ENCODE results near the gene GNAT2.
A peak's percentile ranks its signal among the peaks of the same experiment; 100 is the strongest.

GNAT2 gene

DNA sequence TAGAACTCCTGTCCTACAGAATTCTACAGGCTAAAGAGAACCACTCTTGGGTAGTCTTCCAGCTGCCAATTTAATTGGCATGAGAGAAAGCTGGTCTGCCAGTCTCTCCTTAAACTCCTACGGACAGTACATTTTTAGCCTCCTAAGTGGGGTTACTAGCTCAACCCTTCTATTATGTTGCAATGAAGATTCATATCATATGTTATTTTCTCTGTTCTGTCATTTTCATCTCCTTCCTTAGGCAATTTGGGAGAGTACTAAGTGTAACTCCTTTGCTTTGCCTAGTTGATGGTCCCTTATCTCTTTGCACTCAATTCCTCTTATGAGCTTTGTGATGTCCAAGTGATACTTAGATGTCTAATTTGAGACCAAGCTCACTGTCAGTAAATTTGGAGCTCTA is 14.0 kb downstream of the GNAT2 start:
- DNase-seq, result no peak

DNA sequence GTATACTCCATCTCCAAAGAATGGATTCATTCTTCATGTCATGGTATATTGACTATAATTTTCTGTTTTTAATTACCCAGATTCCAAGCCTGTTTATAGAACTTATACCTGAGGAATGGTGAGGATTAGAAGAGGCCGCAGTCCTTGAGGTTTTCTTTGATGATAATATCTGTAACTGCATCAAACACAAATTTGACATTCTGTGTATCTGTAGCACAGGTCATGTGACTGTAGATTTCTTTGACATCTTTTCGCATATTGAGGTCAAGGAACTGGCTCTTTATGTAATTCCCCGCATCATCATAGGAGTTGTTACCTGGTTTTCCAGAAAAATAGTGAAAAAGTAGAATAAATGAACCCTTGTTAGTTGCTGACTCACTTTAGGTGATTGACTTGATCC is 16.2 kb downstream of the GNAT2 start:
- no peak for DNase-seq

DNA sequence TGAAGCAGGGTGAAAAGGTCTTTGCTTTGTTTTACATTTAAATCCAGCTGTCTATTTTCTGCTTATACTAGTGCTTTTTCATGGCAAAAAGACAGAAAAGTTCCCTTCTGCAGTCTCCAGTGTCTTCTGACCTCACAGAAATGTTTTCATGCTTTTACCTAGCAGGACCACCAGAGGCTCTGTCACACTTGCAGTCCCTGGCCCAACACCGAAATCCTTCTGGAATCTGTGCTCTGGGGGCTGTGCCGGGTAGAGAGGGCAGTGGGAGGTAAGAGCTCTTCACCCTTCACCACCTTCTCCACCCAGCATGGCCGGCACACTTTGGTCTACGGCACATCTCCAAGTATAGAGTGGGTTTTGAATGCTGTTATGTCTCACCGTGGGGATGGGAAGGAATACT is 20.8 kb downstream of the GNAT2 start:
- DNase-seq, result no peak

GRCh38 chr1:109598156-109598555 is 21.3 kb downstream of the GNAT2 start:
- DNase-seq, result no peak

GRCh38 chr1:109595531-109595930 is 23.9 kb downstream of the GNAT2 start:
- no peak for DNase-seq

GRCh38 chr1:109592916-109593315 is 26.5 kb downstream of the GNAT2 start:
- DNase-seq, result no peak

GRCh38 chr1:109589679-109590078 is 29.7 kb downstream of the GNAT2 start:
- DNase-seq, result no peak

DNA sequence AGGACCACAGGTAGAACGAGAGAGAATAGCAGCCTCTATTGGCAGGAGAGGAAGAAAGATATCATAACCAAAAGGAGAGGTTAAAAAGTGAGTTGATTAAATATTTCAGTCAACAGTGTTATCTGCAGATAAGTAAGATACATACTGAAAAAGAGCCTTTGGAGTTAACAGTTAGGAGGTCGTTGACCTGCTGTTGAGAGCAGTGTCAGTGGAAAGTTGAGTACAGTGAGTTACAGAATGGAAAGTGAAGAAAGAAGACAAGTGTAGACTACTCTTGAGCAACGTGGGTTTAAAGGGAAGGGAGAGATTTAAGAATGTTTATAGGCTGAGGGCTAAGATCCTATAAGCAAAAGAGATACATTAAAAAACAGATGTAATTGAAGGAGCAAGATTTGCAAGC is 30.2 kb downstream of the GNAT2 start:
- no peak for DNase-seq

DNA sequence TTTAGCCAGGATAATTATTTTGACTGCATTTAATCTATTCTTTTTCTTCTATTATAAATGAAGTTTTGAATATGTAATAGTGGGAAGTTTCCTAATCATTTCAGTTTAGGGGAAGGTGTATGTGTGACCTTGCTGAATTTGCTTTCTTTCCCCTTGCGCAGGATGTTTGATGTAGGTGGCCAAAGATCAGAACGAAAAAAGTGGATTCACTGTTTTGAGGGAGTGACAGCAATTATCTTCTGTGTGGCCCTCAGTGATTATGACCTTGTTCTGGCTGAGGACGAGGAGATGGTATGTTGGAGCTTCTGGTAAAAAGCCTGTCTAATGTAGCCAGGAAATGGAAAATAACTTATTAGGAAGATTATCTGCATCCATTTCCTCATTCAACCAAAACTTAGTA is 33.4 kb downstream of the GNAT2 start:
- no peak for DNase-seq

DNA sequence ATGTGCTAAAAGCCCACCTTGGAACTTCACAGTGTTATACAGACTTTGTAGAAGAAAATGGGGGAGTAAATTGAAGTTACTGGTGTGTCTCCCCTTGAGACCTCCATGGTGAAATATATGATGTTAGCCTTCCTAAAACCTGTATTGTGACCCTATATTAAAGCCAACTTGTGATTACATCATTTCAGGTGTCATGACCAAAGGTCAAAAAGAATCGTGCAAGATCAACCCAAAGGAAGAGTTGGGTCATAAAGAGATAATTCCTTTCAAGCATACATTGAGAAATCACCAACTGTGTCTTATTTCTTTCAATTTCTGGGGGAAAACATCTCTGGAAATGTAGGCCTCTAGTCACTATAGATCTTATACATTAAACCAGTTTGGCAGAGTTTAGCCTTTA is 34.6 kb downstream of the GNAT2 start:
- DNase-seq, result no peak

DNA sequence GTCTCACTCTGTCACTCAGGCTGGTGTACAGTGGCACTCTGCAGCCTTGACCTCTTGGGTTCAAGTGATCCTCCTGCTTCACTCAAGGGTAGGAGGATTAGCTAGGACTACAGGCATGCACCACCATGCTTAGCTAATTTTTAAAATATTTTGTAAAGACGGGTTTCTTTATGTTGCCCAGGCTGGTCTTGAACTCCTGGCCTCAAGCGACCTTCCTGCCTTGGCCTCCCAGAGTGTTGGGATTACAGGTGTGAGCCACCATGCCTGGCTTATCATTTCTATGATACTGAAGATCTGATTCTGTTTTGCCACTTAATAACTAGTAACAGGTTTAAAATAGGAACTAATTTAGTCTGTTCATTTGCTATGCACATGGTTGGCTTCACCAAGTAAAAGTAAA is 37.4 kb downstream of the GNAT2 start:
- DNase-seq, result no peak

GRCh38 chr1:109579491-109579890 is 39.9 kb downstream of the GNAT2 start:
- no peak for DNase-seq

GRCh38 chr1:109578947-109579443 is 40.4 kb downstream of the GNAT2 start:
- no peak for DNase-seq

DNA sequence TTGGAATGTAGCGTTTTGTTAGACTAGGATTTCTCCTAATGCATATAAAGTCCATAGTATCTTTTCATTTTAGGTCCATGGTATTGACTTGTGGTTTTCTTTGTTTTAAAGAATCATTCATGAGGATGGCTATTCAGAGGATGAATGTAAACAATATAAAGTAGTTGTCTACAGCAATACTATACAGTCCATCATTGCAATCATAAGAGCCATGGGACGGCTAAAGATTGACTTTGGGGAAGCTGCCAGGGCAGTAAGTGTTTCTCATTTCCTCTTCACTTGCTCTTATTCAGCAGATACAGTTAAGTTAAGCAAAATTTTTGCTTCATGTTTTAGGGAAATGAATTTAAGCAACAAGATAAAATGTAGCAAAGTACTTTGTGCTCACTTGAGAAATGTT is 45.6 kb downstream of the GNAT2 start:
- no peak for DNase-seq

GRCh38 chr1:109570414-109570813 is 49.0 kb downstream of the GNAT2 start:
- peak; percentile 69 for DNase-seq

DNA sequence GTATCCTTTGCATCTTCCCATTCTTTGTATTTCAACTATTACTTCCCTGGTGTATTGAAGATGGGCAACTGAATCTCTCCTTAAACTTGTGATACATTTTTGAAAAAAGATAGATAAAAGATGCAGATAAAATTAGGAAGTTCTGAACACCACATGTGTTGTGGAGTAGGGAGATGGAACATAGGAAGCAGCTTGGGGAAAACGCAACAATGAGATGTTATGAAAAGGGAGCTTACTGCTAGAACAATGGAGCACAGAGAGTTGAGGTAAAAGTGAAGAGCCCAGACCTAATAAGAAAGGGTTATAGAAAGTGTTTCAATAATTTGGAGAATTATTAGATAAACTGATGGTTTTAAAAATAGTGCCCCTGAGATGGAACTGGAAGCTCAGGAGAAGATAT is 50.1 kb downstream of the GNAT2 start:
- DNase-seq, result no peak

DNA sequence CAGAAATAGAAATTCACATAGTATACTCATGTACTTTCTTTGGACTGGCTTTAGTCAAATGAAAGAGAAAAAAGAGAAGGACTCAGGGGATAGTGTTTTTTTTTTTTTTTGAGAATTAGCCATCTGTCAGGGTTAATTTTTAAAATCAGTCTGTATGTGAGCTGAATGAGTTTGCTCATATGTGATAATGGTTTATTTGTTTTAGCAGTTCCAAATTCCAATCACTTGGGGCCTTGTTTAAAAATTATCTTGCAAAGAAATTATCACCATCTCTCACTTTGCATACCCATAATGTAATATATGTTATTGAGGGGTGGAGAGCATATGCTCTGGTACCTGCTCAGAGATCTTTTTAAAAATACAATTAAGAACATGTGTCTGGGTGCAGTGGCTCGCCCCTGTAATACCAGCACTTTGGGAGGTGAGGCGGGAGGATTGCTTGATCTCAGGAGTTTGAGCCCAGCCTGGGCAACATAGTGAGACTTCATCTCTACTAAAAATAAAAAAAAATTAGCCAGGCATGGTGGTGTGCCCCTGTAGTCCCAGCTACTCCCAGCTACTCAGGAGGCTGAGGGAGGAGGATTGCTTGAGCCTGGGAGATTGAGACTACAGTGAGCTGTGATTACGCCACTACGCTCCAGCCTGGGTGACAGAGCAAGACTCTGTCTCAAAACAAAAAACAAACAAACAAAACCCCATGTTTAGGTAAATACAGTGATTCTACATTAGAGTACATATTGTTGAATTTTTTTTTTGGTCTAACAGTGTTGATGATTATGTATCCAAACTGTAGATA is 51.3 kb downstream of the GNAT2 start:
- DNase-seq, result no peak

DNA sequence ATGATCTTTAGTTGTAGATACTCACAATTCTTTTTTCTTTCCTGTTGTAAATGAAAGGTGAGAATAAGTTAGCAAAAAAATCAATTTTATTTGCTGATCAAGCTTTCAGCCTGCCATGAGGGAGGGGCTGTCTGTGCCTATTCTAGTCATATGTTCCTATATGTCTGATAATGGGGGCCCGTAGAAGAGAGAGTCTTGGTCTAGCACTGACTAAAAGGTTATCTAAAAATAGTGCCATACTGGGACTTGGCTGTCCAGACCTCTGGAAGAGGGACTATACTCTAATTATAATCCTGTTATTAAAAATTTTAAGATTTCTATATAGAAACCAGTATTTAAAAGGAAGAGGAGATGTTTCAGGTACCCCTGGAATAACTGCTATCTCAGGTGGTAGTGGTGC is 52.4 kb downstream of the GNAT2 start:
- DNase-seq, result no peak

DNA sequence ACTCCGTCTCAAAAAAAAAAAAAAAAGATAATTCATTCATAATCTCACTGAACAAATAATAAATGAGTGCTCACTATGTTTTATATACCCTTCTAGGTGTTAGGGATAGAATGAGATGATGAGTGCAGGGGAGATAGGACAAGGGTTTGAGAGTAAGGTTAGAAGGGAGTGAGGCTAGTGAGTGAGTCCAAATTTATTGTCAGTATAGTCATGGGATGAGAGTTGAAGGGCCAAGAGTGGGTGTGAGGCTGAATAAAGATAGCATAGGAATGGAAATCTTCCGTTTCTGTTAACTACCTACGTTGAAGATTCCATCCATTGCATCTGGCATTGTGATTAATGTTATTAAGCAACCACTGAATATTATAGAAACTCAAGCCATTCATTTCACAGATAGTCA is 54.2 kb downstream of the GNAT2 start:
- DNase-seq, result no peak

GRCh38 chr1:109564194-109564878 is 55.1 kb downstream of the GNAT2 start:
- DNase-seq, result no peak

DNA sequence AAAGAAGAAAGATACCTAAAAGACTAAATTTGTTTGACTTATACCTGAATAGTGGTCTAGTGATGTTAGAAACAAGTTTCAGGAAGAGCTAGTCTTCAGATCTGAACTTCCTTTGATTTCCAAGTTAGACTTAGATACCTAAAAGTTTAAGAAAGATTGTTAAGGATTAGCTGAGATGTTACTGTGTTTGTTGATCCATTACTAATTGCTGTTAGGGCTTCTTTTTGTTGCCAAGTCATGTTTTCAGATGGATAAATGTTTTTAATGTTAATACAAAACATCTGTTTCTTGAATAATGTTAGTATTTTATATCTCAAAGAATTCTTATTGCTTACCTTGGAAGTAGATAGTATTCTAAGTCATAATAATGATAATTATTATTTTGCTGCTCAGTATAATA is 59.4 kb downstream of the GNAT2 start:
- no peak for DNase-seq

DNA sequence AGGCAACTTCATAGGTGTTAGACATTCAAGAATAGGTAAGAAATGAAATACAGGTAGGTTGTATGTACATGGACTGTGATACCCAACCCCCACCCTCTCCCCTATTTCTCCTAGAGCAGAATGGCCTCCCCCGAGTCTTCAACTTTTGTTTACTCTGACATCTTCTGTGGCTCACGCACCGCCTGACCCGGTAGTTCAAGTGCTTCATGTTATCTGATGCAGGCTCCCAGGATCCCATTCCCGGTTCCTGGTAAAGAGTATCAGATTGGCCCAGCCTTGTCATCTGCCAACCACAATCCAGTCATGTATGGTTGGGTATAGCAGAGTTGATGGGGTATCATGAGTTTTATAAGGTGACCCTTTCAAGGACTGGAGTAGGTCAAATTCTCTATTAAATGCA is 61.9 kb downstream of the GNAT2 start:
- DNase-seq, result no peak

- DNase-seq, result no peak
These were observed 62.9 kb downstream of the GNAT2 start for GRCh38 chr1:109556563-109556962.
